Stimulated activated CD8-positive, alpha-beta memory T cell treated with anti-CD3 and anti-CD28 coated beads, Interleukin-12 subunit alpha, Interleukin-12 subunit beta, amount 100 ng/mL, for 1 hour (primary cell): ENCODE data around the gene RRM2.
"Not testable (repeated sequence)": the region's sequence is repeated elsewhere in the genome, so short reads cannot be mapped to it uniquely, and the experiment has no call there.

Experiments used
- DNase-seq: peaks from one replicate; pipeline ENCODE4 v3.0.0-alpha.2; 2020; ENCODE audit warnings: low read depth

Gene RRM2

GRCh38 chr2:10132596-10132995, 10.1 kb downstream of the RRM2 start:
- DNase-seq, result no peak

- no peak for DNase-seq
Observed at GRCh38 chr2:10132996-10133647, 10.6 kb downstream of the RRM2 start.

GRCh38 chr2:10135296-10136089, 13.0 kb downstream of the RRM2 start:
- no peak for DNase-seq

- DNase-seq, result no peak
Observed at GRCh38 chr2:10136101-10136934, 13.8 kb downstream of the RRM2 start.

- no peak for DNase-seq
Observed at GRCh38 chr2:10137053-10137843, 14.7 kb downstream of the RRM2 start.

- DNase-seq, result no peak
Observed at GRCh38 chr2:10139536-10139935, 17.0 kb downstream of the RRM2 start.

- DNase-seq, result no peak
Observed at GRCh38 chr2:10140841-10141610, 18.5 kb downstream of the RRM2 start.

GRCh38 chr2:10141736-10142639, 19.4 kb downstream of the RRM2 start:
- no peak for DNase-seq

- DNase-seq, result no peak
Observed at GRCh38 chr2:10142640-10142965, 20.1 kb downstream of the RRM2 start.

GRCh38 chr2:10144771-10145518, 22.4 kb downstream of the RRM2 start:
- DNase-seq, result no peak

GRCh38 chr2:10145519-10146357, 23.2 kb downstream of the RRM2 start:
- no peak for DNase-seq

- DNase-seq, result no peak
Observed at GRCh38 chr2:10146366-10147005, 23.9 kb downstream of the RRM2 start.

GRCh38 chr2:10147050-10147660, 24.6 kb downstream of the RRM2 start:
- DNase-seq, result not testable (repeated sequence)

- no peak for DNase-seq
Observed at GRCh38 chr2:10148268-10148667, 25.7 kb downstream of the RRM2 start.

- no peak for DNase-seq
Observed at GRCh38 chr2:10149635-10150034, 27.1 kb downstream of the RRM2 start.

GRCh38 chr2:10150436-10150835, 27.9 kb downstream of the RRM2 start:
- no peak for DNase-seq

GRCh38 chr2:10151462-10151861, 28.9 kb downstream of the RRM2 start:
- no peak for DNase-seq

GRCh38 chr2:10157293-10157692, 34.8 kb downstream of the RRM2 start:
- no peak for DNase-seq
